ENCODE measurements around the gene CHST13. TPM values are rescaled to one million over a fixed set of nuclear protein-coding genes. Genes with fewer than 3 reads are reported as not detected.

The CHST13 gene
- total and polyA plus RNA-seq, 2 donors (not counting 3 experiments of a cell fraction or from before 2014, with no cell fraction given): 0.04 TPM; not detected in 1

GRCh38 chr3:126538316-126538715 lies 14.4 kb downstream of the CHST13 start:
- no peak for DNase-seq (ENCODE audit: low read depth, low spot score)
- Histone ChIP-seq H3K4me1 (ENCODE audit: control insufficient read depth, extremely low read depth, insufficient read depth, low read length) (peaks cover 3% of the 10 kb centered on the region), H3K9ac (replicated peaks; ENCODE audit: extremely low read depth, insufficient read depth, low read length) (no peak overlapping the region), H3K27me3 (ENCODE audit: control insufficient read depth in 2 of 2, insufficient read depth in 2 of 2, low read length in 2 of 2) (peaks cover 0 to 4% of the 10 kb centered on the region in 2 experiments), H3K79me2 (ENCODE audit: control insufficient read depth, insufficient read depth, low read length) (no peaks in the 10 kb centered on the region), H3K9me1 (replicated peaks; ENCODE audit: control insufficient read depth, extremely low read depth, insufficient read depth, low read length) (no peaks in the 10 kb centered on the region), H4K20me1 (replicated peaks; ENCODE audit: control insufficient read depth, extremely low read depth, insufficient read depth, low read length) (no peaks in the 10 kb centered on the region), H2AFZ (ENCODE audit: low read depth, low read length) (no peak overlapping the region), H3K9me3 (replicated peaks; ENCODE audit: control insufficient read depth, insufficient read depth, low read length) (no peaks in the 10 kb centered on the region), H3K4me2 (ENCODE audit: insufficient read depth, low read length) (no peak overlapping the region), H3K4me3 (replicated peaks in 1 of 3; ENCODE audit: insufficient read depth in 1 of 3, low read depth in 1 of 3, low read length in 3 of 3) (no peak overlapping the region), H3K36me3 (ENCODE audit: control insufficient read depth in 2 of 2, extremely low read depth in 1 of 2, insufficient read depth in 2 of 2, low read length in 2 of 2) (no peaks in the 10 kb centered on the region), H3K27ac (ENCODE audit: insufficient read depth, low read depth, low read length) (no peak overlapping the region)
- intact Hi-C loops (cut with micrococcal nuclease): no loop called here
- no peak for TF ChIP-seq MAX (IDR thresholded peaks at IDR 0.05; ENCODE audit: insufficient read depth, insufficient read length)
- no peak for TF ChIP-seq MYC (IDR thresholded peaks at IDR 0.05; ENCODE audit: low read depth, low read length)
- TF ChIP-seq EZH2 (IDR thresholded peaks at IDR 0.05; ENCODE audit: borderline replicate concordance, low read depth, low read length, severe bottlenecking): no peak
- no peak for TF ChIP-seq GATA2 (IDR thresholded peaks at IDR 0.05; ENCODE audit: insufficient read depth, insufficient read length, low read depth, low read length)
- TF ChIP-seq CTCF (IDR thresholded peaks at IDR 0.05; ENCODE audit: extremely low read depth in 1 of 2, insufficient read depth in 1 of 2, low read depth in 1 of 2, low read length in 2 of 2): no peak
- no peak for TF ChIP-seq POLR2AphosphoS5 (IDR thresholded peaks at IDR 0.05; ENCODE audit: insufficient read depth, low read depth, low read length)
- no peak for TF ChIP-seq FOS (IDR thresholded peaks at IDR 0.05; ENCODE audit: borderline replicate concordance, insufficient read depth, low read length)
- no peak for TF ChIP-seq JUN (IDR thresholded peaks at IDR 0.05; ENCODE audit: borderline replicate concordance, insufficient read depth, insufficient read length, low read depth)
- TF ChIP-seq POLR2A (IDR thresholded peaks at IDR 0.05; ENCODE audit: low read depth, low read length): no peak
- dilution Hi-C loops (cut with MboI; ENCODE audit: extremely low pct_ligation_motif_present, low sequenced_read_pairs): no loop called here
- ChIA-PET CTCF (interaction anchor here (0.8 to 1.2 kb wide), 2 partner anchors 12 to 16 kb away, joined by 3 read pairs; no protein-coding TSS in a partner anchor), POLR2A (no interaction called here)
- FAIRE-seq: no peak
- no TSS peak for BruUV-seq (replicated peaks)

Measured in endothelial cell of umbilical vein (primary cell).